OCI-LY7 (cell line): ENCODE results near the gene CALN1. TPM values are rescaled to one million over a fixed set of nuclear protein-coding genes. Genes with fewer than 3 reads are reported as not detected.
A peak's percentile ranks its signal among the peaks of the same experiment; 100 is the strongest.
"Not testable (repeated sequence)": the region's sequence is repeated elsewhere in the genome, so short reads cannot be mapped to it uniquely, and the experiment has no call there.

Experiments used
- BruUV-seq: library from RNA; stranded (reverse); fragments of 400-500 nt; replicated peaks from 2 replicates; lab custom pipeline; 2021; lab: Mats Ljungman, UMichigan
- CTCF ChIA-PET: fragments of 300-600 bp; sonication (Branson Sonifier 250); formaldehyde crosslinking; loops from one replicate; lab custom pipeline; 2022; ENCODE audit warnings: antibody characterized with exemption; ENCODE audit not compliant: unreplicated experiment; lab: Charles Lee
- POLR2A ChIA-PET: fragments of 300-600 bp; sonication (Branson Sonifier 250); formaldehyde crosslinking; loops from one replicate; lab custom pipeline; 2022; ENCODE audit warnings: antibody characterized with exemption; lab: Charles Lee
- DNase-seq: peaks from one replicate; pipeline ENCODE4 v3.0.0-alpha.2; 2015; ENCODE audit warnings: low spot score
- H2AFZ ChIP-seq: fragments of 200-600 bp; sonication (generic), shearing (Covaris generic); 2 replicates; pipeline ENCODE4 v1.6.1; 2014; ENCODE audit warnings: mild to moderate bottlenecking, antibody characterized with exemption, low read length, moderate library complexity
- H3K27ac ChIP-seq: fragments of 200-600 bp; sonication (generic); 2 replicates; pipeline ENCODE4 v1.5.1; 2014; ENCODE audit warnings: mixed run types, low read depth, mild to moderate bottlenecking, moderate library complexity, low read length, inconsistent platforms; ENCODE audit not compliant: poor library complexity, severe bottlenecking
- H3K36me3 ChIP-seq: fragments of 200-600 bp; sonication (generic); 2 replicates; pipeline ENCODE4 v1.6.1; 2014; ENCODE audit warnings: mild to moderate bottlenecking, antibody characterized with exemption, low read length, moderate library complexity, mixed read lengths; ENCODE audit not compliant: insufficient read depth
- H3K4me1 ChIP-seq: fragments of 200-600 bp; sonication (generic); 2 replicates; pipeline ENCODE4 v1.5.1; 2014; ENCODE audit warnings: mild to moderate bottlenecking, low read length; ENCODE audit not compliant: insufficient read depth, poor library complexity, severe bottlenecking
- H3K4me2 ChIP-seq: fragments of 200-600 bp; sonication (generic); 2 replicates; pipeline ENCODE4 v1.6.1; 2014; ENCODE audit warnings: mild to moderate bottlenecking, low read length
- H3K4me3 ChIP-seq: fragments of 200-600 bp; sonication (generic); 2 replicates; pipeline ENCODE4 v1.5.1; 2014; ENCODE audit warnings: mild to moderate bottlenecking, low read depth, low read length; ENCODE audit not compliant: poor library complexity, severe bottlenecking
- H3K79me2 ChIP-seq: fragments of 200-600 bp; sonication (generic); 2 replicates; pipeline ENCODE4 v1.6.1; 2016; ENCODE audit warnings: low read depth, mild to moderate bottlenecking, low read length, moderate library complexity, mixed read lengths; ENCODE audit not compliant: insufficient read depth
- H3K9me2 ChIP-seq: fragments of 200-600 bp; sonication (generic); 2 replicates; pipeline ENCODE4 v1.6.1; 2016; ENCODE audit warnings: mild to moderate bottlenecking, low read length, mixed read lengths; ENCODE audit not compliant: insufficient read depth
- H3K9me3 ChIP-seq: fragments of 200-600 bp; sonication (generic); 2 replicates; pipeline ENCODE4 v1.6.1; 2014; ENCODE audit warnings: mild to moderate bottlenecking, mixed run types, low read length, mixed read lengths
- H4K20me1 ChIP-seq: fragments of 200-600 bp; sonication (generic); 2 replicates; pipeline ENCODE4 v1.6.1; 2014; ENCODE audit warnings: mild to moderate bottlenecking, antibody characterized with exemption, low read length, moderate library complexity, mixed read lengths; ENCODE audit not compliant: insufficient read depth
- EZH2phosphoT487 ChIP-seq: fragments of 200-600 bp; sonication (generic); IDR thresholded peaks from 2 replicates; pipeline ENCODE4 v1.6.1; 2018; ENCODE audit warnings: low read depth, borderline replicate concordance, mild to moderate bottlenecking, mixed run types, antibody characterized with exemption, low read length, moderate library complexity, mixed read lengths
- intact Hi-C: fragments of 100-400 bp; cut with micrococcal nuclease; formaldehyde crosslinking; loops from one replicate; pipeline ENCODE4 v1.10.0; 2022; ENCODE audit not compliant: unreplicated experiment
- total RNA-seq, 2 experiments: library from RNA; depleted of rRNA in 1 of 2; stranded (reverse); fragments of >200 nt in 1 of 2; shearing (Covaris generic) in 1 of 2; gene quantifications; 2 replicates each; pipeline ENCODE4 v1.2.3, GENCODE V29; 2014 to 2022
- TF ChIP-seq, protein P1 (sequence below): fragments of 200-600 bp; sonication (generic); conservative IDR thresholded peaks from 2 replicates; pipeline ENCODE4 v1.5.1; 2014; ENCODE audit warnings: mild to moderate bottlenecking, antibody characterized with exemption, low read length, moderate library complexity, mixed read lengths

Gene CALN1
- total RNA-seq, 2 experiments from 2014 or later, result not detected

DNA sequence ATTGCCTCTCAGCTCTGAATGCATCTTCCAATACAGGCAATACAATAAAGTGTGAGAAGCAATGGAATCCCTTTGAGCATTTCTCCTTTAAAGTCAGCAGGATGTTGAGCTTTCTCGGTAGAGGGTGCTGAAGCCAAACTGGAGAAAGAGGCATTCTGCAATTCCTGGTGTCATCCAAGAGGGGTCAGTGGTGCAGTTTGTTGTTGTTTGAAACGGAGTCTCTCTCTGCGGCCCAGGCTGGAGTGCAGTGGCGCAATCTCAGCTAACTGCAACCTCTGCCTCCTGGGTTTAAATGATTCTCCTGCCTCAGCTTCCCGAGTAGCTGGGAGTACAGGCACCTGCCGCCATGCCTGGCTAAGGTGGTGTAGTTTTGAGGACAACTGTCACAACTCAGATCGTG, 486.5 kb downstream of the CALN1 start:
- H3K9me3 ChIP-seq, result 0 out of 2 replicates have a peak, but pooled peaks cover 3% of the 10 kb centered on the region
- peak; percentile 2 for DNase-seq
- CTCF ChIA-PET, result no interaction called here
- no peak overlapping the region for H3K27ac ChIP-seq
- H3K4me1 ChIP-seq, result no peaks in the 10 kb centered on the region
- BruUV-seq, result no TSS peak
- H3K4me2 ChIP-seq, result no peak overlapping the region
- POLR2A ChIA-PET, result no interaction called here
- TF ChIP-seq, protein P1, sequence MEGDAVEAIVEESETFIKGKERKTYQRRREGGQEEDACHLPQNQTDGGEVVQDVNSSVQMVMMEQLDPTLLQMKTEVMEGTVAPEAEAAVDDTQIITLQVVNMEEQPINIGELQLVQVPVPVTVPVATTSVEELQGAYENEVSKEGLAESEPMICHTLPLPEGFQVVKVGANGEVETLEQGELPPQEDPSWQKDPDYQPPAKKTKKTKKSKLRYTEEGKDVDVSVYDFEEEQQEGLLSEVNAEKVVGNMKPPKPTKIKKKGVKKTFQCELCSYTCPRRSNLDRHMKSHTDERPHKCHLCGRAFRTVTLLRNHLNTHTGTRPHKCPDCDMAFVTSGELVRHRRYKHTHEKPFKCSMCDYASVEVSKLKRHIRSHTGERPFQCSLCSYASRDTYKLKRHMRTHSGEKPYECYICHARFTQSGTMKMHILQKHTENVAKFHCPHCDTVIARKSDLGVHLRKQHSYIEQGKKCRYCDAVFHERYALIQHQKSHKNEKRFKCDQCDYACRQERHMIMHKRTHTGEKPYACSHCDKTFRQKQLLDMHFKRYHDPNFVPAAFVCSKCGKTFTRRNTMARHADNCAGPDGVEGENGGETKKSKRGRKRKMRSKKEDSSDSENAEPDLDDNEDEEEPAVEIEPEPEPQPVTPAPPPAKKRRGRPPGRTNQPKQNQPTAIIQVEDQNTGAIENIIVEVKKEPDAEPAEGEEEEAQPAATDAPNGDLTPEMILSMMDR, result peak; percentile 46; the same call in 1 of the 2 replicates
- no peak for TF ChIP-seq EZH2phosphoT487
- H3K9me2 ChIP-seq, result no peaks in the 10 kb centered on the region
- H3K79me2 ChIP-seq, result no peaks in the 10 kb centered on the region
- no peak overlapping the region for H2AFZ ChIP-seq
- H4K20me1 ChIP-seq, result no peaks in the 10 kb centered on the region
- no peaks in the 10 kb centered on the region for H3K36me3 ChIP-seq
- intact Hi-C loops, result no loop called here
- no peak overlapping the region for H3K4me3 ChIP-seq

DNA sequence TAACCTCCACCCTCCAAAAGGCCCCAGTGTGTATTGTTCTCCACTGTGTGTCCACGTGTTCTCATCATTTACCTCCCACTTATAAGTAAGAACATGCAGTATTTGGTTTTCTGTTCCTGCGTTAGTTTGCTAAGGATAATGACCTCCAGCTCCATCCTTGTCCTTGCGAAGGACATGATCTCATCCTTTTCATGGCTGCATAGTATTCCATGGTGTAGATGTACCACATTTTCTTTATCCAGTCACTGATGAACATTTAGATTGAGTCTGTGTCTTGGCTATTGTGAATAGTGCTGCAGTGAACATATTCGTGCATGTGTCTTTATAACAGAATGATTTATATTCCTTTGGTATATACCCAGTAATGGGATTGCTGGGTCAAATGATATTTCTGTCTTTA, 497.9 kb downstream of the CALN1 start:
- intact Hi-C loops, H3K36me3 ChIP-seq, H3K4me2 ChIP-seq, H4K20me1 ChIP-seq, H3K79me2 ChIP-seq, H3K4me1 ChIP-seq, BruUV-seq, POLR2A ChIA-PET, CTCF ChIA-PET, DNase-seq, H3K9me3 ChIP-seq, H3K9me2 ChIP-seq, H2AFZ ChIP-seq, H3K4me3 ChIP-seq, H3K27ac ChIP-seq: not testable (repeated sequence)

DNA sequence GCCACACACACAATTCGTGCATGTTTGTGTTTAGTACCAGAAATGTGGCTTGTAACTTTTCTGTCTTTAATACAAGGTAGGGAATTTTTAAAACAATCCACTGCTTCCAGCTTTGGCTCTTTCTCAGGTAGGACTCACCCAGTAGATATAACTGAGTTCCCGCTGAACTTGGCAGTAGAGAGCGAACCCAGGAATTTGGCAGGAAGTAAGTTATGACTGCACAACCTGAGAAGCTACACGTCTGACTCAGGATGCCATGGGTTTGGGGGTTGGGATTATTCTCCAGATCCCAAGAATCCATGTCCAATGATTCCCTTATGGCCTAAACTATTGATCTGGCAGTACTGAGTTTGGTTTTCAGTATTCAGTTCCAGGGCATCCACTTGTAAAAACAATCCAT, 499.7 kb downstream of the CALN1 start:
- intact Hi-C loops, result no loop called here
- Histone ChIP-seq H3K9me3 (no peaks in the 10 kb centered on the region), H3K27ac (no peak overlapping the region), H3K79me2 (no peaks in the 10 kb centered on the region), H4K20me1 (no peaks in the 10 kb centered on the region), H3K4me2 (no peak overlapping the region), H3K4me1 (no peaks in the 10 kb centered on the region), H2AFZ (no peak overlapping the region), H3K36me3 (no peaks in the 10 kb centered on the region), H3K9me2 (no peaks in the 10 kb centered on the region), H3K4me3 (no peak overlapping the region)
- no peak for DNase-seq
- ChIA-PET CTCF (no interaction called here), POLR2A (interaction anchor here (0.7 kb wide), 1 partner anchor 230 kb away, joined by 4 read pairs; no protein-coding TSS in a partner anchor)
- BruUV-seq, result no TSS peak
- TF ChIP-seq, protein P1, result no peak
- no peak for TF ChIP-seq EZH2phosphoT487
